ENCODE results near the gene CHDH. TPM values are rescaled to one million over a fixed set of nuclear protein-coding genes. Genes with fewer than 3 reads are reported as not detected.

The CHDH gene
- polyA plus RNA-seq, 1 experiment: 0.18 TPM

GRCh38 chr3:53818221-53819162 lies 27.7 kb downstream of the CHDH start:
- POLR2A ChIA-PET: no interaction called here
- Histone ChIP-seq H3K36me3 (ENCODE audit: control insufficient read depth, insufficient read depth, low read length) (no peaks in the 10 kb centered on the region), H3K4me3 (ENCODE audit: low read depth, low read length) (no peak overlapping the region), H3K27me3 (ENCODE audit: control insufficient read depth, insufficient read depth, low read length) (no peaks in the 10 kb centered on the region)
- CTCF ChIA-PET: no interaction called here
- no peak for TF ChIP-seq CTCF (IDR thresholded peaks at IDR 0.05; ENCODE audit: insufficient read depth, low read depth, low read length)
- DNase-seq (ENCODE audit: low read depth): no peak

- Histone ChIP-seq H3K36me3 (ENCODE audit: control insufficient read depth, insufficient read depth, low read length) (no peaks in the 10 kb centered on the region), H3K4me3 (ENCODE audit: low read depth, low read length) (no peak overlapping the region), H3K27me3 (ENCODE audit: control insufficient read depth, insufficient read depth, low read length) (no peaks in the 10 kb centered on the region)
- POLR2A ChIA-PET: no interaction called here
- no peak for TF ChIP-seq CTCF (IDR thresholded peaks at IDR 0.05; ENCODE audit: insufficient read depth, low read depth, low read length)
- CTCF ChIA-PET: no interaction called here
- DNase-seq (ENCODE audit: low read depth): no peak
Measured at GRCh38 chr3:53817809-53818208, 28.4 kb downstream of the CHDH start.

DNA sequence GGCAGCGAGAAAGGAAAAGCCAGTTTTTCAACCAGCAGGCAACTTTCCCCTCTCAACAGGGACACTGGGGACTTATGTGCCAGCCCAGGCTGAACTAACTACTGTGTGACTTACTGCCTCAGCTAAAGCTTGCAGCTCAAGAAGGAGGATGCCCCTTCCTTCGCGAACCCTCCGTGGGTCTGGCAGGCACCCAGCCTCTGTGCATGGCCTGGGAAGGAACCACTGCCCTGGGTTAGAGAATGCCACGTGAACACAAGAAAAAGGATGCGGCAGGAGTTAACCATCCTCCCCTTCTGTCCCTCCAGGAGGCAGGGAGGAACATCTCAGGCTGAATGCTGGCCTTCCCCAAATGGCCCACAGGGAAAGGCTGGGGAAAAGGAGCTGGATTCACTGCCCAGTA lies 29.0 kb downstream of the CHDH start:
- no peak overlapping the region for H3K4me3 ChIP-seq (ENCODE audit: low read depth, low read length)
- H3K27me3 ChIP-seq (ENCODE audit: control insufficient read depth, insufficient read depth, low read length): no peaks in the 10 kb centered on the region
- POLR2A ChIA-PET: no interaction called here
- DNase-seq (ENCODE audit: low read depth): no peak
- no peak for TF ChIP-seq CTCF (IDR thresholded peaks at IDR 0.05; ENCODE audit: insufficient read depth, low read depth, low read length)
- CTCF ChIA-PET: no interaction called here
- H3K36me3 ChIP-seq (ENCODE audit: control insufficient read depth, insufficient read depth, low read length): no peaks in the 10 kb centered on the region

DNA sequence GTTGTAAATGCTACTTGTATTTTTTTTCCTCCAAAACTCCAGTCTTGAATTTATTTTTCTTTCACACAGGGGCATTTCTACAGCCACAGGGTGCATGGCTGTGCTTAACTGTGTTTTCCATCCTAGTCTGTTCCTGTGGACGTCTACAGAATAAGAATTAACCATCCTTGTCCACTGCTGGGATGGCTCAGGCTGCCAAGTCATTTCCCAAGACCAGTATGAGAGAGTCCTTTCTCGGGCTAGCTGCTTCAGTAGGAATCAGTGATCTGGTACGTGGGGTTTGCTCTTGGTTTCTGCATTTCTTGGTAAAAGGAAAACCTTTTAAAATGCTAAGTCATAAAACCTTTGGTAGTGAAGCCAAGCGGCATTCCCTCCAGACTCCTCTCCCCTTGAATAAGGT lies 29.8 kb downstream of the CHDH start:
- H3K36me3 ChIP-seq (ENCODE audit: control insufficient read depth, insufficient read depth, low read length): no peaks in the 10 kb centered on the region
- POLR2A ChIA-PET: no interaction called here
- H3K27me3 ChIP-seq (ENCODE audit: control insufficient read depth, insufficient read depth, low read length): no peaks in the 10 kb centered on the region
- CTCF ChIA-PET: interaction anchor here (1.1 kb wide), 1 partner anchor 93 kb away, joined by 3 read pairs; no protein-coding TSS in a partner anchor
- DNase-seq (ENCODE audit: low read depth): no peak
- TF ChIP-seq CTCF (IDR thresholded peaks at IDR 0.05; ENCODE audit: insufficient read depth, low read depth, low read length): no peak
- no peak overlapping the region for H3K4me3 ChIP-seq (ENCODE audit: low read depth, low read length)

DNA sequence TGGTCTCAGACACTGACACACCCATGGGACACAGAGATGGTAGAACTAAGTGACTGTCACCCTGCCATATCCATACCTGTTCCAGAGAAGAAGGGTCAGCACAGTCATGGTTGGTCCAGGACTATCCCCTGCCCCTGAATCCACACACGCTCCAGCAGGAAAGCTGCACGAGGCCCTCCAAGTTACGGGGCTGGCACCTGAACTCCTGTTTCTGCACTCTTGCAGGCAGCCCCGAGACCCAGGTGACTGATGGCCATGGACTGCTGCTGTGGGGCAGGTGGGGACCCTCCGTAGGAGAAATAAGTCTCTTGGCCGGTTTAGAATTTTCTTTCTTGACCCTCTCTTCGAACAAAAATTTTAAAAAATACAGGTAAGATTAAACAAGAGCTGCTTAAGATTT lies 30.6 kb downstream of the CHDH start:
- CTCF ChIA-PET: interaction anchor here (1.1 kb wide), 1 partner anchor 92 kb away, joined by 3 read pairs; no protein-coding TSS in a partner anchor
- Histone ChIP-seq H3K36me3 (ENCODE audit: control insufficient read depth, insufficient read depth, low read length) (no peaks in the 10 kb centered on the region), H3K27me3 (ENCODE audit: control insufficient read depth, insufficient read depth, low read length) (no peaks in the 10 kb centered on the region), H3K4me3 (ENCODE audit: low read depth, low read length) (no peak overlapping the region)
- POLR2A ChIA-PET: no interaction called here
- DNase-seq (ENCODE audit: low read depth): no peak
- no peak for TF ChIP-seq CTCF (IDR thresholded peaks at IDR 0.05; ENCODE audit: insufficient read depth, low read depth, low read length)

Measured in BJ (cell line).